Inflammatory macrophage (primary cell): ENCODE data around the gene CFAP65.

Source experiments
- DNase-seq, 2 donors: peaks; one replicate each; pipeline ENCODE4 v3.0.0-alpha.2; 2020 to 2022
- total RNA-seq, 18 experiments: gene quantifications; one replicate each; lab custom pipeline; 2026; ENCODE audit warnings: mixed read lengths in 6 of 18, inconsistent platforms in 2 of 18; lab: John Stamatoyannopoulos, UW

The CFAP65 gene
- 0 to 0.26 (median 0.05) reads per million in 18 experiments for total RNA-seq

GRCh38 chr2:219041252-219041651 lies at the start of gene CFAP65:
Gene CFAP65 (minus strand): TSS chr2:219041516. CDS start chr2:219039048, 2,468 bp downstream.
- peak; percentile 15 to 47 for DNase-seq

DNA sequence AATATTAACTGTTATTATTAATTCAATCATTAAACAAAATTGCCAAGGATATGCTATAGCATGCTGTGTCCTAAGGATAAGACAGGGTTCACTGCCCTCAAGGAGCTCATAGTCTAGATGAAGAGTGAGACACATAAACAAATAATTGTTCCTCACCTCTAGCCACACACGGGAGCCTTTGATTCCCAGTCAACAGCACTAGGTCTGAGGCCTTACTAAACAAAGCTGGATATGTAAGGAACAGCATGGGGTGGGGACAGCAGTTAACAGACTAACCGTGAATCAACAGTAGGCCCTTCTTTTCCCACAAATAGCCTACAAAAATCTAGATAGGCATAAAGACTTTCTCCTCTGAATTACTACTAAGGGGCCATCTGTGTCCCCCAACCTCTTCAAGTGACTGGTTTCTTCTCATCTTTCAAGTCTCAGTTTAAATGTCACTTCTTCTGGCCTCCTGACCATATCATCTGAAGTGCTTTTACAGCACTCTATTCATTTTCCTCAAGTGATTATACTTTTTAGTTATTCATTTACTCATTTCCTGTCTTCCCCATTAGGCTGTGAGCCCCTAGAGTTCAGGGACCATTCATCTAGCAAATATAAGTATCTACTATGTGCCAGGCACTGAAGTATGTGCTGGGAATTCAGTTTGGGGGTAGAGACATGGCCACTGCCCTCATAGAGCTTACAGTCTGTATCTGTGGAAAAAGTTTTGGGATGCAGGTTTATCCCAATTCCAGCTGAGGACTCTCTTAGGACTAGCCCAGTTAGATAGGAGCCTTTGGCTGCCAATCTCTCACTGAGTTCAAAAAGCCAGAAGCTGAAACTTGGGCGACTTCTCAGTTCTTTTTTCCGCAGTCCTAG lies 49.4 kb upstream of the CFAP65 start:
- no peak for DNase-seq

DNA sequence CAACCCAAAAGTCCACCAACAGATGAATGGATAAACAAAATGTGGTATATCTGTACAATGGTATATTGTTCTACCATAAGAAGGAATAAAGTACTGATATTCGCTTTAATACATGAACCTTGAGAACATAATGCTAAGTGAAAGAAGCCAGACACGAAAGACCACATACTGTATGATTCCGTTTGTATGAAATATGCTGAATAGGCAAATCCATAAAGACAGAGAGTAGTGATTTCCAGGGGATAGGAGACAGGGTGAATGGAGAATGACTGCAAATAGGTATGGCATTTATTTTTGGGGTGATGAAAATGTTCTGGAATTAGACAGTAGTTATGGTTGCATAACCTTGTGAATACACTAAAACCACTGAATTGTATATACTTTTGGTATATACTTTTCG lies 48.0 kb upstream of the CFAP65 start:
- DNase-seq = no peak

DNA sequence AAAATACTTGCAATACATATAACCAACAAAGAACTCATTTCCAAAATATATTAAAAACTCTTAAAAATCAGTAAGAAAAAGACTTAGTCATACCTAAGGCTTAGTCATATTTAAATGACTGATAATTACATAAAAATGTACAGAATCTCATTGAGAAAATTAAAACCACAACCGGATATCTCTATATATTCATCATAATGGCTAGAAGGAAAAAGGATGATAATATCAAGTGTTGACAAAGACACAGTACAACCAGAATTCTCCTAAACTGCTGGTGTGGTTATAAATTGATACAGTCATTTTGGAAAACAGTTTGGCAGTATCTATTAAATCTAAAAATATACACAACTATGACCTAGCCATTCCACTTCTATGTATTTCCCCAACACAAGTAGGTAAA lies 46.5 kb upstream of the CFAP65 start:
- no peak for DNase-seq

DNA sequence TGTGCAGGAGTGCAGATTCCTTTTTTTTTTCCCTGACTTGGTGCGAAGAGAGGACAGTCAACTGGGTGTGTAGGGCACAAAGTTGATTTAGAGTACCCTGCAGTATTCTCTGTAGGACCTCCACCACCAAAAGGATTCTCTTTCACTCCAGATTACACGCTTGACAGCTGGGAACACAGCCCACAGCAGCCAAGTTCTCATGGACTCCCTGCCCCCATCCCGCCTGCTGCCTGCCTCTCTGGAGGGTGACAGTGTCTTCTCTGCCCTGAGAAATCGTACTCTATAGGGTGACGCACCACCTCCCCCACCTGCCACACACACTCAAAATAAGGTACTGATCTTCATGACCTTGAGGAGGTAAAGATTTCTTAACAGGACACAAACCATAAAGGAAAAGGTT lies 46.0 kb upstream of the CFAP65 start:
- no peak for DNase-seq

- DNase-seq = peak; percentile 62 to 70
Measured at GRCh38 chr2:219086196-219086595, 44.9 kb upstream of the CFAP65 start.

DNA sequence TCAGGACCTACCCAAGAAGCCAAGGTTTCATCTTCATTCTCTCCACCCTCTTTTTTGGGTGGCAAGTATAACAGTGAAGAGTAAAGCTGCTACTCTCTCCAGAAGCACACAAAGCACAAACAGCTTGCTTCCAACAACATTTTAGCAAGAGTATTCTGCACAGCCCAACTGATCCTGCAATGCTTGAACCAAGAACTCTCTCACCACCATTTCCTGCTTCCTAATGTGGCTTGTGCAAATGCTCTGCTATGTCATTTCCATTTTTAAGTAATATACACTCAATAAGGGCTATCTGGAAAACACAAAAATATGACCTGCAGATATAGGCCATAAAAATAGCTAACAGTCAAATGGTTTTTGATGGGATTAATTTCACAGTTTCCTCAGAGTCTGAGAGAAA lies 43.5 kb upstream of the CFAP65 start:
- peak; percentile 24 to 29 for DNase-seq

DNA sequence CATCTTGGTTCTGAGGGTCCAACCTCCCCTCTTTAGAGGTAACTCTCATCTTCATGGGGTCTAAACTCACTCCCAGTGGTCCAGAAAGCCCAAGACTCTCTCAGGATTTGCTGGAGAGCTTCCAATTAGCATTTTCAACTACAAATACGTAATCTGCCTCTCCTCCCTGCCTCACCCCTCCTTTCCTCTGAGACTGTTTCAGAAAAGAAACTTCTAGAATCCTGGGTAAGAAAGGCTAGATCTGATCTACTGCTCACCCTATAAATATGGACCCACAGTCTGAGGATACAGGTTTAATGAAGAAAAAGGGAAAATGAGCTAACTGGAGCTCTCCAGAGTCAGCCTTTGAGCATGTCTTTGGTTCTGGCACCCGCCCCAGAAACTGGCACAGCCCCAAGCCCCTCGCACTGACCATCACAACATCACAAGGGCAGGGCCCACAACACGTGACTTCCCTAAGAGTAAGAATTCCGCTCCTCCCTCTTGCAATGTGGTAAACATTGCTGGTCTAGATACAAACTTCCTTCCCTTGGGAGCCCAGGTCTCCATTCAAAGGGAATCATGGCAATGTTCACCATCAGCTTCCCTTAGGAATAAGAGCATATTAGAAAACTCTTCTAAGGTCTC lies 41.1 kb upstream of the CFAP65 start:
- DNase-seq = no peak

GRCh38 chr2:219081701-219082331 lies 40.5 kb upstream of the CFAP65 start:
- DNase-seq = peak; percentile 30

DNA sequence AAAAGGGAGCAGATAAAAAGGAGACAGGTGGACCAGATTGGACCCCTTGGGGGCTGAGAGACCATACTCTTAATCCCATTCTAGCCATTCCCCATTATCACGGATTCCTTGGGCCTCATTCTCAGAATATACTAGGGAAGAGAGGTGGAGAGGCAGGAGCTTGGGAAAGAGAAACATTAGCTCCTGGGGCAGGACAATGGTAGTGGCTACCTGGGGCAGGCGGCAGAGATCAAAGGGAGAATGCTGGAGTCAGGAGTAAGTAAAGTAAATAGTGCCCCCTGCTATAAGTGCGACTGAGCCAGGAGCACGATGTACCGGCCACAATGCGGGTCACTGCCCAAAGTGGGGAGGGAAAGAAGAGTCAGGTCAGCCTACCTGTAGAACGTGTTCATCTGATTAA lies 39.8 kb upstream of the CFAP65 start:
- no peak for DNase-seq

DNA sequence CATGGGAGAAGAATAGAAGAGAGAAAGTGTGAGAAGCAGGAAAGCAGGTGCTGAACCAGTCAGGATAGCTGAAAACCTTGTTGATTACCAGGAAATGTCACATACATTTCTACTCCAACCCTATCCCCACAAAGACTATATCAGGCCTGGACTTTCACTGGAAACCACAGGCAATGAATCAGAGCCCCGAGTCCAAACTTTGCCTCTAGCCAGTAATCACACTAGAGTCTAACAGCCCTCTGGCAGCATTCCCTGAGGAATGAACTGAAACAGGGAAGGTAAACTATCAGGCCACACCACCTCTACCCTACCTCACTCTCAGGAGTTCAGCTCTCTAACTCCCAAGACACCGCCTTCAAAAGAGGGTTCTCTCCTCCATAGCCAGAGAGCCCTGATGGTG lies 38.1 kb upstream of the CFAP65 start:
- no peak for DNase-seq

DNA sequence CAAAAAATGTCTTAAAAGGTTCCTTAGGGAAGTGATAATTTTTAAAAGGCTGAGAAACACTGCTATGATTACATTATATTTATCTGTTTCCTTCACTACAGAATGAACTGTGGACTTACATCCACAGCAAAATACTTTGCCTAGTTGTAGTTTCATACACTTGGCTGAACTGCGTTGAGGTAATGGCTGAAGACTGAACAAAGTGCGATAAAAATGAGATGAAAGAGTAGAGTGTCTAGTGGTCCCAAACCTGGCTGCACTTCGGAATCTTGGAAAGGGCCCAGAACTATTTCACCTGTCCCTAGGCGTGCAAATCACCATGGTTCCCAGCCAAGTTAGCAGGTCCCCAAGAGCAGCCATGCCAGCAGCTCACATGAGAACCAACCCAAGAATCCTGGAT lies 37.6 kb upstream of the CFAP65 start:
- DNase-seq = no peak

GRCh38 chr2:219078126-219078525 lies 36.8 kb upstream of the CFAP65 start:
- DNase-seq = peak in 1 of 2 donors; percentile 15

GRCh38 chr2:219076253-219076652 lies 34.9 kb upstream of the CFAP65 start:
- peak; percentile 66 to 77 for DNase-seq

DNA sequence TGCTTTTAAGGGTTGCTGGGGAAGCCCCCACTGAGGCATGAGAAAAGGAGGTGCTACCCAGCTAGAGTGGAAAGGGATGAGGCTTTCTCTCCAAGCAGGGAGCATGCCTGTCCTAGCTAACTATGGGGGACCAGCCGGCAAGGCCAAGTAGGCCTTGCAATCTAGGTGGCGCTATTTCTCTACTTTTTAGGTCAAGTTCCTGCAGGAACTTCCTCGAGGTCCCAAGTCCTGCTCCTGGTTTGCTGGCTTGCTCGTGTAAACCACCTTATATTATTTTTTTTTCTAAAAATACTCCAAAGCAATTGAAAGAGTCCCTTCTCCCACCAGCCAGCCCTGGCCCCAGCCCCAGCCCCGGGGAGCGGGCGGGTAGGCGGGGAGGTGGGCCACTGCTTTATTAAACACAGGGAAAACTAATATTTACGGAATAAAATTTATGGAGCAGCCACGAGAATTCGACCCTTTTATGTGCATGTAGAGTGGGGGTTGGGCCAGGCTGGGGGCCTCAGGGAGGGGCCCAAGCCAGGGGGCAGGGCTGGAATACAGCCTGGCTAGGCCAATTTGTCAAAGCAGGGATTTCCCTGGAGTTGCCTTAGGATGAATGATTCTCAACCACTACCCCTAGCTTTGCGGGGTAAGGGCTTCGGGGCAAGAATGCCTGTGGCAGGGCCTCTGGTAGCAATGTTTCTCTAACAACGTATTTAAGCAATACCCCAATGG lies 32.3 kb upstream of the CFAP65 start:
- DNase-seq = peak; percentile 78 to 86

DNA sequence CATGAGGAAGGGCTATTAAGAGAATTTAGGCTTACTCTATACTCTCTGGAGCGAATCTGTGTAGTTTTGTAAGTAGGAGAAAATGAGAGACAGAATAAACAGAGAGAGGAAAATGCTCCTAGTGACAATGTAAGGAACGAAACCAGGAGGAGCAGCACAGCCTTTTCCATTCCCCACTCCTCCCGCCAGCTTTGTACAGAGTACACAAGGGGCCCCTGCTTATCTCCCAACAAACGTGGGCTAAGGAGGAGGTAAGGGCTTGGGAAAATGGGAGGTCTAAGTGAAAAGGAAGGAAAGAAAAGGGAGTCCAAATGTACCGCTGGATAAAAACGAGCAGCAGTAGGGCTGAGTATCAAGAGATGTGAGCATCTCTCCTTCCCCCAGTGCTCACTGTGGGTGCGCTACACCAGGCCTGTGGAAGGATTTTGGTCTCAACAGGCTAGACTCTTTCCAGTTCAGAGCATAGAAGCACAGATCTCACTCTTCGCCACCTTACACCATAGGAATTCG lies 31.5 kb upstream of the CFAP65 start:
- DNase-seq = no peak

GRCh38 chr2:219071131-219071816 lies 30.0 kb upstream of the CFAP65 start:
- no peak for DNase-seq

DNA sequence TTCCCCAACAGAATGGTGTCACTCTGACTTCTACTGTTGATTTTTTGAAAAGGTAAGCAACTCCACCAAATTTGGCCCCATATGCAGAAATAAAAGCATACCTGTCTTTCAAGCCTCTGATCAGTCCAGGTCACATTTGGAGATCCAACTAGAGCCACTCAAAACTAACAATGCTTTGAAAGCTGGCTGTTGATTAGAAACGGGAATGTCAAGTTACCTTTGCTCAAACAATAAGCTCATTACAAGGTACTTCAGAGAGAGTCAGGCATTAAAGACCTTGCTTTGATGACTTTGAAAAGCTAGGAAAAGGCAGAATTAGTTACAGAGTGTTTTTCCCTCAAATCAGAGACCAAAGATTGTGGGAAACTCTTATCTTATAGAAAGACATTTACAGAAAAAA lies 24.2 kb upstream of the CFAP65 start:
- no peak for DNase-seq

GRCh38 chr2:219062081-219062480 lies 20.8 kb upstream of the CFAP65 start:
- no peak for DNase-seq

DNA sequence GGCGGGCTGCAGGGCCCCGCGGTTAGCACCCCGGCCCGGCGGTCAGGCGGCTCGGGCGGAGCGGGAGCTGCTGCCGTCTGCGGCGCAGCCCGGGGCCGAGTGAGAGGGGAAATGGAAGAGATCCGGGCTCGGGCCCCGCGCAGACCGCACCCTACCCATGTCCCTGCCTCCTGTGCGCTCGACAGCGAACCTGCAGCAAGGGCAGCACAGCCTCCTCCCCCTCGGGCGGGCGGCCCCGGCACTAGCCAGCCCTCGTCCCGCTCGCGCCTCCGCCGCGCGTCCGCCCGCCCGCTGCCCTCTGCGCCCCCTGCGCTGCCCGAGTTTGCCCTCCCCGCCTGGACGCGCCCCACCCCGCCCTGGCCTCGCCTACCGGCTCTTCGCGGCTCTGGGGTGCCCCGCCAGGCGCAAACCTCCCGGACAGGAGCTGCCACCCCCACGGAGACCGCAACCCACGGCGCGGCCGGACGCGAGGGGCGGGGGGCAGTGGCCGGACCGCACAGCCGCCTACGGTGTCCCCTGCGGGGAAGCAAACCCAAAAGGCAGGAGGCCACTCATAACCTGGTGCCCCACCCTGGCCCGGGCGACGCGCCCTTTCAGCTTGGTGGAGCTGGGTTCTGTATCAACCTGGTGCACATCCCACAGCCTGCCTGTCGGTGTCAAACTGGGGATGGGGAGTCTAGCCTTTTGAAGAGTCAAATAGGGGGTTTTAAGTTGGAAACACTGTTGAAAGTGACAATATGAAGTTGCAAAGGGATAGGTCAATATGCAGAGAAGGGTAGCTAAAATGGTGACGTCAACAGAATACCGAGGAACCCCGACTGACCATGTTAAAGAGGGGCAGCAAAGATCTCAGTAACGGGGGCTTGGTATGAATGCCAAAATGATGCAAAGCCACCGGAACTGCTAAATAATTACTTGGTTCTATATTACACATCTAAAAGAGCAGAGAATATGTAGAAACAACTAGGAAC lies 19.8 kb upstream of the CFAP65 start, which contains the start of gene IHH:
Gene IHH, minus strand, starts transcription at position 101 of the 971 bp plus-strand sequence. CDS start 454 bp downstream, outside the sequence.
- DNase-seq = no peak
